NCI-H2196 (cell line): Measurements from ENCODE around the gene GOLGA8O.
"Not testable (repeated sequence)": the region's sequence is repeated elsewhere in the genome, so short reads cannot be mapped to it uniquely, and the experiment has no call there.

Source experiments
- DNase-seq: peaks from one replicate; lab custom pipeline; 2025; ENCODE audit not compliant: unreplicated experiment; lab: John Stamatoyannopoulos, UW

The GOLGA8O gene, protein sequence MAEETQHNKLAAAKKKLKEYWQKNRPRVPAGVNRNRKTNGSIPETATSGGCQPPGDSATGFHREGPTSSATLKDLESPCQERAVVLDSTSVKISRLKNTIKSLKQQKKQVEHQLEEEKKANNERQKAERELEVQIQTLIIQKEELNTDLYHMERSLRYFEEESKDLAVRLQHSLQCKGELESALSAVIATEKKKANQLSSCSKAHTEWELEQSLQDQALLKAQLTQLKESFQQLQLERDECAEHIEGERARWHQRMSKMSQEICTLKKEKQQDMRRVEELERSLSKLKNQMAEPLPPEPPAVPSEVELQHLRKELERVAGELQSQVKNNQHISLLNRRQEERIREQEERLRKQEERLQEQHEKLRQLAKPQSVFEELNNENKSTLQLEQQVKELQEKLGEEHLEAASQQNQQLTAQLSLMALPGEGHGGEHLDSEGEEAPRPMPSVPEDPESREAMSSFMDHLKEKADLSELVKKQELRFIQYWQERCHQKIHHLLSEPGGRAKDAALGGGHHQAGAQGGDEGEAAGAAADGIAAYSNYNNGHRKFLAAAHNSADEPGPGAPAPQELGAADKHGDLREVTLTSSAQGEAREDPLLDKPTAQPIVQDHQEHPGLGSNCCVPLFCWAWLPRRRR

DNA sequence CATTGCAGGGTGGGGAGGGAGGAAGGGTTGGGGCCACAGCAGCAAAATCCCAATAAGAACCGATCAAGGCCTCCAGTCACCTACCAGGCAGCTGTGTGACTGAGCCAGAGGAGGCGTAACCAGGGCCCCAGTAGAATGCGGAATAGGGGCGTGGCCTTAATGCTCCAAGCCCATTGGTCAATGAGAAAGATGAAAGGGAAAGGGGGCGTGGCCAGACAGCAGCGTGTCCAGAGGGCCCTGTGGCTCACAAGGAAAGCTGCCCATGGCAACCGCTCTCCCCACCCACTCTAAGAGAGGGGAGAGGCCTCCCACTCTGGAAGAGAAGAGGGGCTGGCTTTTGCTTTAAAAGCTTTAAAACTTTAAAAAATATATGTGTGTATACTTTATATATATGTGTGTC lies at the start of gene GOLGA8O:
GOLGA8O (minus strand) TSS at position 101 of the 400 bp plus-strand sequence; CDS start at position 3, 98 bp downstream.
- not testable (repeated sequence) for DNase-seq

DNA sequence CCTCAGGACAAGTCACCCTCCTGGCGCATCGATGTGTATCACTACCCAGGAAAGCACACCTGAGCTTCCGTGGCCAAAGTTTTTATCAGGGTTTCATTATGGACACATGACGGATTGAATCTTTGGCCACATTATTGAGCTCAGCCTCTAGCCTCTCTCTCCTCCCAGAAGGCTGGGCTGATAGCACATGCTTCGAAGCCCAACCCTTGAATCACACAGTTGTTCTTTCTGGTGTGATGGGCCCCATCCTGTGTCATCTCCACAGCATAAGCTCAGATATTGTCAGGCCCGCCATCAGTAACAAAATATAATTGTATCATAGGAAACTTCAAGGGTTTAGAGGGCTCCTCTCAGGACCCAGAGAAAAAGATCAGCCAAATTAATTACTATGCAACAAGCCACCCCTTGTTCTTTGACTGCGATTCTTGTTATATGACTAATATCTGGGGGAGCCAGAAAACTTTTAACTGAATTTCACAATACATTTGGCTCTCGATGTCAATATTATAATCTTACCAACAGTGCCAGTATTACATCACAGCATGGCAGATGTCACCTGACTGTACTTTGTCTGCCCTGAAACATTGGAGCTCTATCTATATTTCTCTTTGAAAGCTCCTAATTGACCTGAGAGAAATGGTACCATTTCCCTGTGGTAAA lies 48.8 kb upstream of the GOLGA8O start:
- not testable (repeated sequence) for DNase-seq

DNA sequence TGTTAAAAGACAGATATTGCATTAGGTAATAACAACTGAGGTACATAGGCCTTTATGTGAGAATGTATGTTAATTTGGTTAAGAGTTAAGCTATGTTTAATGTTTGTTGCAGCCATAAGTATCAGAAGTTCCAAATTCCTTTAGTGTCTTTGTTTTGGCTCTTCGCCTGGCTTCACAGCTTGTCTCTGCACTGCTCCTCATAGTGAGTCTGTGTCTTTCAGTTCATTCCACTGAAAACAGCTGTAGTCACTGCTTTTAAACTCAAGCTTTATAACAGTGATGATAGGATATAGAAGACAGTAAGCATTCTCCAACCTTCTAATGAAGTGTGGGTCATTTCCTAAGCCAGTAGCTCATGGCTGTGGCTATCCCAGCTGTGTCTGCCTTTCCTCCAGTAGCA lies 47.5 kb upstream of the GOLGA8O start:
- DNase-seq: not testable (repeated sequence)

DNA sequence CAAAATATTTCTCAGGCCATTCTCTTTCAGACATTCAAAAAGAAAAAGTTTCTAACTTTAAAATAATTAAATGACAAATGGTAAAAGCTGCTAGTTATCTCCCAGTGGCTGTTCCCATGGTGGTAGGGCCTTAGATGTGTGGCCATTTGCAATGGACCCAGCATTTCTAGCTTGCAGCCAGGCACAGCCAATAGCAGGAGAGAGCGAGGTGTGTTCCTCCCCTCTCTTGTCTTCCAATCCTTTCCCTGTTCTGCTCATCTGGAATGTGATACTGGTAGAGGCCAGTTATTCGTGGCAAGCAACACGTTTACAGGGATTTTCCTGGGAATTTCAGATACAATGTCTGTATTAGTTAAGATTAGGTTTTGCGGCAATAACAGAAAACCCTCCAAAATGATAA lies 37.3 kb upstream of the GOLGA8O start:
- not testable (repeated sequence) for DNase-seq

DNA sequence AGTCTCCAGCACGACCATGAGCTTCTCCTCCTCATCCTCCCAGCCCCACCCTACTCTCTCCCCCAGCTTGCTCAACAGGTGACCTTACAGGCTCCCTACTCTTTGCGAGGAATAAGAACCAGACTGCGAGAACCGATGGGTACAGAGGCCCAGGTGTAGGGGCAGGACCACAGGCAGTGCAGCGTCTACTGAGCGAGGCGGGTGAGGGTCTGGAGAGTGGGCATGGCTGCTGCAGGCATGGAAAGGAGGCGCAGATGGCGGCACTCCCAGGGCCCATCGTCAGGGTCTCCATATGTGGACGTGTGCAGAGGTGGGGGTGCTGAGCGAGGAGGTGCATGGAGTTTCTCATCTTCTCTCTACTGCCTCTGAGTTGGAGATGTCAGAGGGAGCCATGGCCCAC lies 31.0 kb upstream of the GOLGA8O start:
- not testable (repeated sequence) for DNase-seq

DNA sequence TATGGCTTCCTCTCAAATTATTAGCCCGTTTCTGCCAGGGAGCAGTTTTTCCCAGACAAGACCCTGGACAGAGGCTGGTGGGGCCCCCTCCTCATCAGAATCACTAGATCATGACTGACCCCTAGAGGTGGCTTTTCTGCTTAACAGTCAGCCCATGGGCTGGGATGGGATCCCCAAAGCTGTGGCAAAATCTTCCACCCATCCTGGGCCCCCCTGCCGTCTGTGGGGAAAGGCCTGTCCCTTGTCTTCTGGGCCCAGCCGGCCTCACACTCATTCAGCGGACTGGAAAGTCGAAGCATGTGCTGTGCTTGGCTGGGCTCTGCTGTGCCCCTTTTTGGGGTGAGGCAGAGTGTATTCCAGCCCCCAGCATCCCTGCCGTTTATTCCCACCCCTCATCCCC lies 27.9 kb upstream of the GOLGA8O start:
- DNase-seq: not testable (repeated sequence)

DNA sequence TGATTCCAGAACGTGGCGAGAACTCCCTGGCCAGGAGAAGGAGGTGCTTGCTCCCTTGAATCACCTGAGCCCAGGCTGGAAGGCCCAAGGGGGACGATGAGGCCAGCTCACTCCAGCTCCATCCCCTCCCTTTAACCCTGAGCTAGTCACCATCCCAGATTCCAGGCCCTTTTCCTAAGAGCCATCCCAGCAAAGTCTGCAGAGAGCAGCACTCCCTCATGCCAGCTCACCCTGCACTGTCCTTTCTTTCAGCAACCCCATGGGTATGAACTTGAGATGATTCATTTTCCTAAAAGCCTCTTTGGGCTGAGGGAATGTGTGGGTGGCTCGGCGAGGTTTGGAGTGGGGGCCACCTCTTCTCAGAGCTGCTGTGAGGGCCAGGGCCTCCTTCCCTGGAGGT lies 26.2 kb upstream of the GOLGA8O start:
- DNase-seq: not testable (repeated sequence)

DNA sequence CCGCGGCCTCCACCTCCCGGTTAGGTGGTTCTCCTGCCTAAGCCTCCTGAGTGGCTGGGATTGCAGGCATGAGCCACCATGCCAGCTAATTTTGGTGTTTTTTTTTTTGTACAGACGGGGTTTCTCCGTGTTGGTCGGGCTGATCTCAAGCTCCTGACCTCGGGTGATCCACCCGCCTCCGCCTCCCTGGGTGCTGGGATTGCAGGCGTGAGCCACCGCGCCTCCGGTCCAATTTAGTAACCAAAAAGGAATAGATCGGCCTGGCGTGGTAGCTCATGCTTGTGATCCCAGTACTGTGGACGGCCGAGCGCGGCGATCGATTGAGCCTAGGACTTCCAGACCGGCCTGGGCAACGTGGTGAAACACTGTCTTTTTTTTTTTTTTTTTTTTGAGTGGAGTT lies 12.6 kb upstream of the GOLGA8O start:
- DNase-seq: not testable (repeated sequence)

DNA sequence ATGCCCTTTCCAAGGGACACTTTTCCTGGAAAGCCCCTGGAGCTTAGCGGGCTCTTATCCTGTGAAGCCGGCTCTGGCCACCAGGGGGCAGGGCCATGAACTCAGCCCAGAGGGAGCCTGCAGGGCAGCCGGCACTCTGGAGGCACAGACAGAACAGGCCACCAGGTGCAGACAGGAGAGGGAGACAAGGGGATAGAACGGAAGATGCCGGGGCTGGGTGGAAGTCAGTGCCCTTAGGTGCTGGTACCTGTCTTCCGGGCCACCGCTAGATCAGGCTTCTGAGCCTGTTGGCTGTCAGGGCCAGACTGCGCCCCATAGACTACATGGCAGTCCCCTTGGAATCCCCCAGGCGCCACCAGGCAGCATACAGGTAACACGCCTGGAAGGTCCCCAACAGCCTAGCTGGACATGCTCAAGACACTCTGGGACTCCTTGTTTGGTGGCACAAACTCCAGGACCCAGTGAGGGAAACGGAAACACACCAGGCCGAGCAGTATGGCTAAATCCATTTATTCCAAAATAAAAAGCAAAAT lies 14.9 kb downstream of the GOLGA8O start:
- not testable (repeated sequence) for DNase-seq

DNA sequence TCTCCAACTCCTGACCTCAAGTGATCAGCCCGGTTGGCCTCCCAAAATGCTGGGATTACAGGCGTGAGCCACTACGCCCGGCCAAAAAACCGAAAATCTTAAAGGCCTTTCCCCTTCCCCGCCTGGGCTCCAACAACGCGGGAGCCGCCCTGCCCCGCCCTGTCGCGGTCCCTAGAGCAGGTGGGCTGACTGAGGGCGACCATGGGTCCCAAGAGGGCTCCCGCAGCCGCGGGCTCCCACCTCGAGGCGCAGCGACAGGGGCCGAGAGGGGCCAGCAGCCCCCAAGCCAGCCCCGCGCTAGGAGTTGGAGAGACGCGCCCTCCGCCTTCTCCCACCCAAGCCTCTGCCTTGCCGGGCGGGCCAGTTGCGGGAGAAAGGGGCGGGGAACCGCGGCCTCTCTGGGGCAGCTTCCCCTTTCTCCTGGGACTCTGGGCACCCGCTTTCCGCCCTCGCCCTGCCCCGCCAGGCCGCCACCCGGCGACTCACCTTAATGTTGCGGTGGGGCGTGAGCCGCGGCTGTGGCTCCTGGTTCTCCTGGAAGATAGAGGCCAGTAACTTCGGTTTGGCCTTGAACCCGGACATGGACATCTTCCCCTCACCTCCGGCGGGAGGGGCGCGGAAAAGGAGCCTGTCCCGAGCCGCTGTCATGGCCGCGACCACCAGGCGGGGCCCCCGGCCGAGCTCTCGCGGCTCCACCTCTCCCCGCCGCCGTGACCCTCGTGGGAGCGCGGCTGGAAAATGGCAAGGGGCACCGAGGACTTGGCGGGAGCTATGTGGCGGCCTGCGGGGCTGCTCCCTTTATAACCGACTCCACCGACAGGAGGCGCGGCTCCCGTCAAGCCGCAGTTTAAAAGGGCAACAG lies 21.1 kb downstream of the GOLGA8O start:
- not testable (repeated sequence) for DNase-seq

DNA sequence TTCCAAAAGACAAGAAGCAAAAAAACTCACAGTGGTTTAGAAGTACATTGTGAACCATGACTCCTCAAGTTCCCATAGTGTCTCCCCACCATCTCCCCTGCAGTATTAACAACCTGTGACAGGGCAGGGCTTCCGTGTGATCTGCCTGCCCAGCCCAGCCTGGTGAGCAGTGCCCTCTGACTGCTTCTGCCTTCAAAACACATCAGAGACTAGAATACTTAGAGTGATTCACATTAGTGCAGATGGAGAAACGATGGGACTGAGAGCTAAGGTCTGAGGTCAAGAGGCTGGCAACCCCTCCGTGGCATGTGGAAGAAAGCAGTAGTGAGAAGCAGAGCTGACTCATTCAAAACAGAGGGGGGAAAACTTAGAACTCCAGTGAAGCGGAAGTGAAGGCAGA lies 27.8 kb downstream of the GOLGA8O start:
- not testable (repeated sequence) for DNase-seq

DNA sequence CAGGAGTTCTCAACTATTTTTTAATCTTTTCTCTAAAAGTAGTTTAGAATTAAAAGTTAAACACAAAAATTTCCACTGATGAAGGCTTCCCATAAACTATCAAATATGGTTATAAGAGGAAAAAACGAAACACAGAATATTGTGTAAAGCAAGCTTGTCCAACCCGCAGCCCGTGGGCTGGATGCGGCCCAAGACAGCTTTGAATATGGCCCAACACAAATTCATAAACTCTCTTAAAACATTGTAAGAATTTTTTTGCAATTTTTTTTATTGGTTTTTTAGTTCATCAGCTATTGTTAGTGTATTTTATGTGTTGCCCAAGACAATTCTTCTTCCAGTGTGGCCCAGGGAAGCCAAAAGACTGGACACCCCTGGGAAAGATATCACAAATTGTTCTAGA lies 28.9 kb downstream of the GOLGA8O start:
- not testable (repeated sequence) for DNase-seq

DNA sequence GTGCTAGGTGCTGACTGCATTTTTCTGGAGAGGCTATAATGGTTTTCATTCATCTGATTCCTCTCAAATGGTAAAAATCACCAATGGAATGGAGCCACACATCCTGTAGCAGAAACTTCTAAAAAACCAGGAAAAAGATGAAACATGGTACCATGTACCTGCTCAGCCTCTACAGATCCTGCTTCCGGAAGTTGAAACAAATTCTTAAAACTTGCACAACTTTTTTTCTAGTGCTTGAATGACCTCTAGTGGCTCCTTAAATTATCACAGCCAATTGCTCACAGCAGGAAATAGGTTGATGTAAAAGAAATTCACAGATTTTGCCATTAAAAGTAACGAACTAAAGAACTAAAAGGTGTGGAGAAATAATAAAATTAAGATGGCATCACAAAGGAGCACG lies 47.5 kb downstream of the GOLGA8O start:
- DNase-seq: not testable (repeated sequence)

DNA sequence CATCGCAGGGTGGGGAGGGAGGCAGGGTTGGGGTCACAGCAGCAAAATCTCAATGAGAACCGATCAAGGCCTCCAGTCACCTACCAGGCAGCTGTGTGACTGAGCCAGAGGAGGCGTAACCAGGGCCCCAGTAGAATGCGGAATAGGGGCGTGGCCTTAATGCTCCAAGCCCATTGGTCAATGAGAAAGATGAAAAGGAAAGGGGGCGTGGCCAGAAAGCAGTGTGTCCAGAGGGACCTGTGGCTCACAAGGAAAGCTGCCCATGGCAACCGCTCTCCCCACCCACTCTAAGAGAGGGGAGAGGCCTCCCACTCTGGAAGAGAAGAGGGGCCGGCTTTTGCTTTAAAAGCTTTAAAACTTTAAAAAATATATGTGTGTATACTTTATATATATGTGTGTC lies 52.2 kb downstream of the GOLGA8O start, which contains the start of gene GOLGA8K:
GOLGA8K (minus strand) TSS at position 101 of the 400 bp plus-strand sequence; CDS start at position 3, 98 bp downstream.
- DNase-seq: not testable (repeated sequence)

DNA sequence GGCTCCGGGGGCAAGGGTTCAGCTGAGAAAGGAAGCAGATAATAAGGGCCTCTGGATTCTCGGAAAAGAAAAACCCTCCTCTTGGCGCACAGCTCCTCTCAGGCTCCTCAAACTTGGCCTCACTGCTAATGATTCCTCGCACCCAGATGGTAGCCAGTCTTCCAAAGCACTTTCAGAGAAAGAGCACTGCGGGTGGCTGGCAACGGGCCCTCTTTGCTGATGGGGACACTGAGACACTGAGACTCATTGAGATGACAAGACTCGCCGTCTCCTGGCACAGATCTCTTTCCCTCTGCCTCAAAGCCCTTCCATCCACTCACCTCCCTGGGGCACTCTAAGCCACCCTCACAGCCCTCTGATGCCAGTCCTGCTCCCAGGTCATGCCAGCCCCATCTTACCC lies 58.9 kb downstream of the GOLGA8O start:
- DNase-seq: not testable (repeated sequence)
